Measurements from ENCODE around the gene MAP1LC3A. TPM values are rescaled to one million over a fixed set of nuclear protein-coding genes. Genes with fewer than 3 reads are reported as not detected.

Gene MAP1LC3A
- total RNA-seq, 1 experiment from 2014 or later = 16.9 TPM

GRCh38 chr20:34582221-34582620, 23.7 kb downstream of the MAP1LC3A start:
- peaks cover 12% of the 10 kb centered on the region for H3K4me1 ChIP-seq (ENCODE audit: insufficient read depth, low read length, poor library complexity, severe bottlenecking)
- no TSS peak for BruUV-seq (replicated peaks)
- peak overlapping the region; percentile 58 for H3K27ac ChIP-seq (ENCODE audit: low read depth, low read length, poor library complexity, severe bottlenecking)
- H3K4me3 ChIP-seq (ENCODE audit: low read depth, low read length, poor library complexity, severe bottlenecking) = no peak overlapping the region
- POLR2A ChIA-PET (ENCODE audit: low non-redundant PET) = no interaction called here
- H3K9me3 ChIP-seq (ENCODE audit: low read depth, low read length, poor library complexity, severe bottlenecking) = no peaks in the 10 kb centered on the region
- H3K27me3 ChIP-seq (replicated peaks; ENCODE audit: insufficient read depth, low read depth, low read length, poor library complexity) = no peaks in the 10 kb centered on the region
- CTCF ChIA-PET = no interaction called here
- DNase-seq (ENCODE audit: low spot score) = no peak
- intact Hi-C loops (cut with micrococcal nuclease; ENCODE audit: unreplicated experiment) = no loop called here
- H3K36me3 ChIP-seq (ENCODE audit: insufficient read depth, low read length, poor library complexity, severe bottlenecking) = no peaks in the 10 kb centered on the region
- TF ChIP-seq CTCF (conservative IDR thresholded peaks at IDR 0.05; ENCODE audit: low read depth, low read length) (no peak), EZH2 (IDR thresholded peaks at IDR 0.05; ENCODE audit: borderline replicate concordance, low read depth, low read length, poor library complexity, severe bottlenecking) (no peak)

DNA sequence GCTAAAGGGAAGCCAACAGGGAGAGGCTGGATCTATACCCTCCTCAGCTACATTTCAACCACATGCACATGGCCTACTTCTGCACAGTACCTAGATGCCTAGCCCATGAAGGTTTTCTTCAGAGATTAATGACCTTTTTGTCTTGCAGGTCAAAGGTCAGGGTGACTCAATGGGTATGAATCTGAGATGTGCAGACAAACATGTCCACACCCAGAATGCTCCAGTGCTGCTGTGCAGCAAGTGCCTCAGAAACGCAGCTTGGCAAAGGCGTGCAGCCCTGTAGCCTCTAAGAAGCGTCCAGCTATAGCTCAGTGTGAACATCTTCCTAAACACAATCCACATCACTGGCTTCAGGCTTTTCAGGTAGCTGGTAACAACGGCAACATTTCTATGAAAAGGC, 24.4 kb downstream of the MAP1LC3A start:
- Histone ChIP-seq H3K36me3 (ENCODE audit: insufficient read depth, low read length, poor library complexity, severe bottlenecking) (no peaks in the 10 kb centered on the region), H3K4me1 (ENCODE audit: insufficient read depth, low read length, poor library complexity, severe bottlenecking) (peaks cover 12% of the 10 kb centered on the region), H3K27ac (ENCODE audit: low read depth, low read length, poor library complexity, severe bottlenecking) (no peak overlapping the region), H3K9me3 (ENCODE audit: low read depth, low read length, poor library complexity, severe bottlenecking) (no peaks in the 10 kb centered on the region), H3K27me3 (replicated peaks; ENCODE audit: insufficient read depth, low read depth, low read length, poor library complexity) (no peaks in the 10 kb centered on the region), H3K4me3 (ENCODE audit: low read depth, low read length, poor library complexity, severe bottlenecking) (no peak overlapping the region)
- ChIA-PET POLR2A (ENCODE audit: low non-redundant PET) (no interaction called here), CTCF (no interaction called here)
- intact Hi-C loops (cut with micrococcal nuclease; ENCODE audit: unreplicated experiment) = no loop called here
- TF ChIP-seq EZH2 (IDR thresholded peaks at IDR 0.05; ENCODE audit: borderline replicate concordance, low read depth, low read length, poor library complexity, severe bottlenecking) (no peak), CTCF (conservative IDR thresholded peaks at IDR 0.05; ENCODE audit: low read depth, low read length) (no peak)
- BruUV-seq (replicated peaks) = no TSS peak
- no peak for DNase-seq (ENCODE audit: low spot score)

DNA sequence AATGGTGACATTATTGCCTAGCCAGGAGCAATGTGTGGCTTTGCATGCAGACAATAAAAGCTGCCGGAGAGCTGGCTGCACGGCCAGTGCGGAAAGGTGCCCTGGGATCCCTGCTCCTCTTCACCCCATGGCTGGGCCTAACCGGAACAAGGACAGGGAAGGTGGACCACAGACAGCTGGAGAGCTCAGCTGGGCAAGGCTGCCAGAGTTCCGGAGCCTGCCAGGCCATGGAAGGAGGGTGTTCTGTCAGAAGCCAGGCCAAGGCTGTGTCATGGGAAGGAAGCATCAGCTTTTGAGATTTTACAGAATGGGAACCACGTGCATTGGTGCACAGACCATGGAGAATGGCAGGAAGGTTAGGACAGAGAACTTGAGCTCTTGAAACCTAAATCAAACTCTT, 25.0 kb downstream of the MAP1LC3A start:
- intact Hi-C loops (cut with micrococcal nuclease; ENCODE audit: unreplicated experiment) = no loop called here
- no peaks in the 10 kb centered on the region for H3K36me3 ChIP-seq (ENCODE audit: insufficient read depth, low read length, poor library complexity, severe bottlenecking)
- TF ChIP-seq EZH2 (IDR thresholded peaks at IDR 0.05; ENCODE audit: borderline replicate concordance, low read depth, low read length, poor library complexity, severe bottlenecking) (no peak), CTCF (conservative IDR thresholded peaks at IDR 0.05; ENCODE audit: low read depth, low read length) (no peak)
- CTCF ChIA-PET = no interaction called here
- no peak for DNase-seq (ENCODE audit: low spot score)
- no peaks in the 10 kb centered on the region for H3K27me3 ChIP-seq (replicated peaks; ENCODE audit: insufficient read depth, low read depth, low read length, poor library complexity)
- H3K9me3 ChIP-seq (ENCODE audit: low read depth, low read length, poor library complexity, severe bottlenecking) = no peaks in the 10 kb centered on the region
- H3K27ac ChIP-seq (ENCODE audit: low read depth, low read length, poor library complexity, severe bottlenecking) = no peak overlapping the region
- H3K4me1 ChIP-seq (ENCODE audit: insufficient read depth, low read length, poor library complexity, severe bottlenecking) = peaks cover 12% of the 10 kb centered on the region
- POLR2A ChIA-PET (ENCODE audit: low non-redundant PET) = no interaction called here
- H3K4me3 ChIP-seq (ENCODE audit: low read depth, low read length, poor library complexity, severe bottlenecking) = no peak overlapping the region
- BruUV-seq (replicated peaks) = no TSS peak
